Inflammatory macrophage (primary cell): ENCODE data around the gene SLC24A2.

ENCODE experiments used
- DNase-seq, 2 donors: peaks; one replicate each; pipeline ENCODE4 v3.0.0-alpha.2; 2020 to 2022

SLC24A2 gene

GRCh38 chr9:19757745-19758144 lies 31.1 kb downstream of the SLC24A2 start:
- no peak for DNase-seq

- no peak for DNase-seq
Measured at GRCh38 chr9:19754921-19755320, 33.9 kb downstream of the SLC24A2 start.

GRCh38 chr9:19748278-19749126 lies 40.3 kb downstream of the SLC24A2 start:
- no peak for DNase-seq

GRCh38 chr9:19746223-19746622 lies 42.6 kb downstream of the SLC24A2 start:
- no peak for DNase-seq

GRCh38 chr9:19741178-19741577 lies 47.7 kb downstream of the SLC24A2 start:
- no peak for DNase-seq
